ENCODE measurements around the gene CCDC82.

CCDC82 gene

GRCh38 chr11:96397863-96398262 lies 8.2 kb upstream of the CCDC82 start:
- Histone ChIP-seq H4K20me1 (ENCODE audit: insufficient read depth, low read length) (no peaks in the 10 kb centered on the region), H2AFZ (ENCODE audit: low read depth, low read length) (no peak overlapping the region), H3K27ac (ENCODE audit: low read length) (no peak overlapping the region), H3K4me1 (ENCODE audit: low read length) (no peaks in the 10 kb centered on the region), H3K9me3 (ENCODE audit: insufficient read depth, low read length) (no peaks in the 10 kb centered on the region), H3K27me3 (ENCODE audit: low read depth, low read length) (no peaks in the 10 kb centered on the region), H3K4me2 (ENCODE audit: low read length) (no peak overlapping the region), H3K9ac (ENCODE audit: low read length) (no peak overlapping the region), H3K79me2 (ENCODE audit: low read length) (no peaks in the 10 kb centered on the region), H3K36me3 (replicated peaks; ENCODE audit: low read depth, low read length) (no peaks in the 10 kb centered on the region), H3K4me3 (ENCODE audit: low read length) (no peak overlapping the region)
- TF ChIP-seq EZH2phosphoT487 (IDR thresholded peaks at IDR 0.05; ENCODE audit: low read depth) = no peak
- TF ChIP-seq, protein P1, sequence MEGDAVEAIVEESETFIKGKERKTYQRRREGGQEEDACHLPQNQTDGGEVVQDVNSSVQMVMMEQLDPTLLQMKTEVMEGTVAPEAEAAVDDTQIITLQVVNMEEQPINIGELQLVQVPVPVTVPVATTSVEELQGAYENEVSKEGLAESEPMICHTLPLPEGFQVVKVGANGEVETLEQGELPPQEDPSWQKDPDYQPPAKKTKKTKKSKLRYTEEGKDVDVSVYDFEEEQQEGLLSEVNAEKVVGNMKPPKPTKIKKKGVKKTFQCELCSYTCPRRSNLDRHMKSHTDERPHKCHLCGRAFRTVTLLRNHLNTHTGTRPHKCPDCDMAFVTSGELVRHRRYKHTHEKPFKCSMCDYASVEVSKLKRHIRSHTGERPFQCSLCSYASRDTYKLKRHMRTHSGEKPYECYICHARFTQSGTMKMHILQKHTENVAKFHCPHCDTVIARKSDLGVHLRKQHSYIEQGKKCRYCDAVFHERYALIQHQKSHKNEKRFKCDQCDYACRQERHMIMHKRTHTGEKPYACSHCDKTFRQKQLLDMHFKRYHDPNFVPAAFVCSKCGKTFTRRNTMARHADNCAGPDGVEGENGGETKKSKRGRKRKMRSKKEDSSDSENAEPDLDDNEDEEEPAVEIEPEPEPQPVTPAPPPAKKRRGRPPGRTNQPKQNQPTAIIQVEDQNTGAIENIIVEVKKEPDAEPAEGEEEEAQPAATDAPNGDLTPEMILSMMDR (IDR thresholded peaks at IDR 0.05; ENCODE audit: low read depth, low read length) = no peak

DNA sequence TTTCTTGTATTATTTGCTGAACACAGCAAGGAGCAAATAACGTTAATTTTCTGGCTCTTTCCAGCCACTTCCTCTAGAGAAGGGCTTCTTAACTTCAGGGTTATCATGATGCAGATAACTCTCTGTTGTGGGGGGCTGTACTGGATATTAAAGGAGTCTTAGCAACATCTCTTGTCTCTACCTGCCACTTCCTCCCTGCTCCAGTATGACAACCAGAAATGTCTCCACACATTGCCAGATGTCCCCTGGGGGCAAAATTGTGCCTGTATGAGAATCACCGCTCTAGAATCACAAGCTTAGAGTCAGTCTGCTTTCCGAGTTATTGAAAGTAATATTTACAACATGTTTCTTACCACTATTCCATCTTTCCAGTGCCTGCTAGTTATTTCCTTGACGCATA lies 6.9 kb upstream of the CCDC82 start:
- no peak overlapping the region for H3K4me3 ChIP-seq (ENCODE audit: low read length)
- no peak for TF ChIP-seq EZH2phosphoT487 (IDR thresholded peaks at IDR 0.05; ENCODE audit: low read depth)
- TF ChIP-seq, protein P1 (IDR thresholded peaks at IDR 0.05; ENCODE audit: low read depth, low read length) = no peak
- no peak overlapping the region for H3K9ac ChIP-seq (ENCODE audit: low read length)
- H3K4me2 ChIP-seq (ENCODE audit: low read length) = no peak overlapping the region
- H3K4me1 ChIP-seq (ENCODE audit: low read length) = no peaks in the 10 kb centered on the region
- no peak overlapping the region for H3K27ac ChIP-seq (ENCODE audit: low read length)
- no peaks in the 10 kb centered on the region for H3K27me3 ChIP-seq (ENCODE audit: low read depth, low read length)
- H4K20me1 ChIP-seq (ENCODE audit: insufficient read depth, low read length) = no peaks in the 10 kb centered on the region
- no peaks in the 10 kb centered on the region for H3K79me2 ChIP-seq (ENCODE audit: low read length)
- no peaks in the 10 kb centered on the region for H3K36me3 ChIP-seq (replicated peaks; ENCODE audit: low read depth, low read length)
- no peak overlapping the region for H2AFZ ChIP-seq (ENCODE audit: low read depth, low read length)
- no peaks in the 10 kb centered on the region for H3K9me3 ChIP-seq (ENCODE audit: insufficient read depth, low read length)

DNA sequence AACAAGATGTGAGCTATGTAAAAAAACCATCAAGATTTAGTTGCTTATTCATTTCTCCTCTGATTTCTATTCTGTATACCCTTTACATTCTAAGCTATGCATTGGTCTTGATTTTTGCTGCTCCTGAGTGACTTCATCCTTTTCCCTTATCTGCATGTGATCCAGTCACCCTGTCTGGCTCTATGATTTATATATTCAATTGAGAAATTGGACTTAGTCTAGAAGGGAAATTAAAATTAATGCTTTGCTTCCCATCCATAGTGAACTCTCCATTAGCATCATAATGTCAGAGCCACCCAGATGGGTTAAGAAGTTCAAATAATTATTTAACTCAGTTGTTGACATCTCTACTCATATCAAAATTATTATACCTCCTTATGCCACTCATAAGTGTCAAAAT lies 5.1 kb upstream of the CCDC82 start:
- H3K36me3 ChIP-seq (replicated peaks; ENCODE audit: low read depth, low read length) = no peaks in the 10 kb centered on the region

GRCh38 chr11:96393753-96394348 lies 4.1 kb upstream of the CCDC82 start:
- H3K4me2 ChIP-seq (ENCODE audit: low read length) = no peak overlapping the region

More for the DNA sequence above, 5.1 kb upstream of the CCDC82 start:
- peaks cover 5% of the 10 kb centered on the region for H3K4me1 ChIP-seq (ENCODE audit: low read length)
- H3K4me3 ChIP-seq (ENCODE audit: low read length) = no peak overlapping the region
- H3K4me2 ChIP-seq (ENCODE audit: low read length) = no peak overlapping the region
- H4K20me1 ChIP-seq (ENCODE audit: insufficient read depth, low read length) = no peaks in the 10 kb centered on the region
- no peak overlapping the region for H2AFZ ChIP-seq (ENCODE audit: low read depth, low read length)
- H3K9ac ChIP-seq (ENCODE audit: low read length) = no peak overlapping the region
- no peak for TF ChIP-seq EZH2phosphoT487 (IDR thresholded peaks at IDR 0.05; ENCODE audit: low read depth)
- TF ChIP-seq, protein P1 (IDR thresholded peaks at IDR 0.05; ENCODE audit: low read depth, low read length) = no peak
- H3K27ac ChIP-seq (ENCODE audit: low read length) = no peak overlapping the region
- peaks cover 15% of the 10 kb centered on the region for H3K79me2 ChIP-seq (ENCODE audit: low read length)
- no peaks in the 10 kb centered on the region for H3K27me3 ChIP-seq (ENCODE audit: low read depth, low read length)
- H3K9me3 ChIP-seq (ENCODE audit: insufficient read depth, low read length) = no peaks in the 10 kb centered on the region

More at GRCh38 chr11:96393753-96394348, 4.1 kb upstream of the CCDC82 start:
- peaks cover 5% of the 10 kb centered on the region for H3K4me1 ChIP-seq (ENCODE audit: low read length)
- no peak overlapping the region for H3K4me3 ChIP-seq (ENCODE audit: low read length)
- no peak overlapping the region for H3K9ac ChIP-seq (ENCODE audit: low read length)
- H3K79me2 ChIP-seq (ENCODE audit: low read length) = peaks cover 19% of the 10 kb centered on the region
- TF ChIP-seq, protein P1 (IDR thresholded peaks at IDR 0.05; ENCODE audit: low read depth, low read length) = peak; percentile 69
- TF ChIP-seq EZH2phosphoT487 (IDR thresholded peaks at IDR 0.05; ENCODE audit: low read depth) = no peak
- H2AFZ ChIP-seq (ENCODE audit: low read depth, low read length) = no peak overlapping the region
- no peaks in the 10 kb centered on the region for H3K27me3 ChIP-seq (ENCODE audit: low read depth, low read length)
- no peak overlapping the region for H3K27ac ChIP-seq (ENCODE audit: low read length)
- H3K36me3 ChIP-seq (replicated peaks; ENCODE audit: low read depth, low read length) = no peaks in the 10 kb centered on the region
- H3K9me3 ChIP-seq (ENCODE audit: insufficient read depth, low read length) = no peaks in the 10 kb centered on the region
- no peaks in the 10 kb centered on the region for H4K20me1 ChIP-seq (ENCODE audit: insufficient read depth, low read length)

Data from OCI-LY3 (cell line).